Ovary (tissue), 9 donors: ENCODE measurements around the gene CMIP. TPM values are rescaled to one million over a fixed set of nuclear protein-coding genes. Genes with fewer than 3 reads are reported as not detected.

Experiments used
- DNase-seq, 5 donors: peaks; one replicate each; pipeline ENCODE4 v3.0.0-alpha.2; 2019 to 2020
- H3K27ac ChIP-seq, 2 donors: fragments of 200-600 bp; one replicate each; pipeline versions ENCODE4 v1.5.1 to v1.8.0; 2019 to 2022
- H3K27me3 ChIP-seq: fragments of 200-600 bp; one replicate; pipeline ENCODE4 v1.8.0; 2022
- H3K36me3 ChIP-seq: fragments of 200-600 bp; sonication (generic); one replicate; pipeline ENCODE4 v1.5.1; 2019
- H3K4me1 ChIP-seq: one replicate; pipeline ENCODE4 v1.8.1; 2013; ENCODE audit warnings: mild to moderate bottlenecking, moderate library complexity; ENCODE audit not compliant: insufficient read depth
- H3K4me3 ChIP-seq: fragments of 200-600 bp; sonication (generic); one replicate; pipeline ENCODE4 v1.5.1; 2017
- H3K9me3 ChIP-seq, 2 donors: fragments of 200-600 bp in 1 of 2; sonication (generic) in 1 of 2; one replicate each; pipeline versions ENCODE4 v1.5.1 to v1.8.1; 2013 to 2019; ENCODE audit warnings: mild to moderate bottlenecking in 1 of 2, moderate library complexity in 1 of 2
- CTCF ChIP-seq, 3 donors: fragments of 450-650 bp in 2 of 3; fragments of 200-600 bp in 1 of 3; IDR thresholded peaks; one replicate each; pipeline versions ENCODE4 v1.5.1 to v1.8.0; 2016 to 2022; ENCODE audit warnings: antibody characterized with exemption in 3 of 3, mild to moderate bottlenecking in 1 of 3
- EP300 ChIP-seq: sonication (generic); formaldehyde crosslinking; IDR thresholded peaks from one replicate; pipeline ENCODE4 v1.6.1; 2017; ENCODE audit warnings: antibody characterized with exemption
- POLR2A ChIP-seq: fragments of 450-650 bp; IDR thresholded peaks from one replicate; pipeline ENCODE4 v1.6.1; 2017; ENCODE audit warnings: antibody characterized with exemption, mild to moderate bottlenecking, moderate library complexity
- WGBS, 3 donors: extraction: QIAGEN DNeasy Blood & Tissue Kit in 1 of 3; methylation state at CpG; one replicate each; pipeline versions ENCODE4 v1.1.5 to v1.1.7; 2013 to 2017; 5-methylcytosine and 5-hydroxymethylcytosine counted together
- intact Hi-C, 4 donors: fragments of 100-400 bp; cut with DNase I; formaldehyde crosslinking; loops; one replicate each; pipeline versions ENCODE4 v1.11.0 to v1.15.1; 2022 to 2023
- polyA plus RNA-seq, 2 donors: library from polyadenylated mRNA; stranded (reverse); fragments of 200-250 nt in 1 of 2; fragments of 350-450 nt in 1 of 2; fragmentation: Illumina TruSeq in 1 of 2; extraction: RNeasy Lipid Tissue Mini Kit (QIAGEN cat#74804) in 1 of 2; gene quantifications; one replicate each; pipeline ENCODE4 v1.2.3, GENCODE V29; 2013 to 2014
- total RNA-seq, 7 donors: library from RNA; depleted of rRNA in 2 of 7; stranded (reverse); fragments of >200 nt in 2 of 7; fragmentation: NEBNext Ultra II Directional in 3 of 7; extraction: Animal tissue kit (Norgen Biotek cat#: 25700) in 3 of 7; gene quantifications; one replicate each; pipeline versions ENCODE4 v1.1.0 to v1.2.4, GENCODE V29; 2016 to 2023
- donor health status: DM: no; HTN: no; CAD: no; lungs with moderate emphysema.
- donor health status: DM: no; HTN: no; CAD: no.
- donor health status: Bipolar disorder and iron deficiency.
- donor health status: DM: yes; HTN: yes; CAD: no.
- donor health status: DM: no; HTN: no; CAD: no.
- donor health status: DM: yes; HTN: yes; CAD: no.

CMIP gene
- total and polyA plus RNA-seq, 9 donors = 19.4 to 68.2 (median 38.7) TPM

- Histone ChIP-seq H3K4me1 (no peaks in the 10 kb centered on the region), H3K36me3 (no peaks in the 10 kb centered on the region), H3K4me3 (no peak overlapping the region), H3K27ac (no peak overlapping the region), H3K9me3 (no peaks in the 10 kb centered on the region), H3K27me3 (no peaks in the 10 kb centered on the region)
- TF ChIP-seq EP300 (no peak), CTCF (IDR thresholded peaks at IDR 0.05) (no peak), POLR2A (no peak)
- WGBS, 3 donors = 88 to 93% (median 91%) methylated on average over 9 of the region's 9 CpGs
- DNase-seq = no peak
- intact Hi-C loops = no loop called here
These were observed 134.2 kb downstream of the CMIP start for GRCh38 chr16:81578636-81579413.

DNA sequence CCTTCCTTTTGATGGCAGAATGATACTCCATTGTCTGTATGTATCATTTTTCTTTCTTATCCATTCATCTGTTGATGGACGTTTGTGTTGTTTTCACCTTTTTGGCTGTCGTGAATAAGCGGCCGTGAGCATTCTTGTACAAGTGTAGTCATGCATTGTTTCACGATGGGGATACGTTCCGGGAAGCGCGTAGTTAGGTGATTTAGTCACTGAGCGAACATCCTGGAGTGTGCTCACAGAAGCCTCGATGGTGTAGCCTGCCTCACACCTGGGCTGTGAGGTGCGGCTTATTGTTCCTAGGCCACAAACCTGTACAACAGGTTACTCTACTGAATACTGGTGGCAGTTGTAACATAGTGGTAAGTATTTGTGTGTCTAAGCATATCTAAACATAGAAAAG is 136.5 kb downstream of the CMIP start:
- Histone ChIP-seq H3K9me3 (no peaks in the 10 kb centered on the region), H3K36me3 (no peaks in the 10 kb centered on the region), H3K4me1 (peaks cover 1% of the 10 kb centered on the region), H3K4me3 (no peak overlapping the region), H3K27ac (no peak overlapping the region), H3K27me3 (no peaks in the 10 kb centered on the region)
- DNase-seq = no peak
- intact Hi-C loops = no loop called here
- TF ChIP-seq EP300 (no peak), POLR2A (no peak), CTCF (IDR thresholded peaks at IDR 0.05) (no peak)
- WGBS, 3 donors = 80 to 92% (median 92%) methylated on average over 12 of the region's 12 CpGs

- no peaks in the 10 kb centered on the region for H3K9me3 ChIP-seq
- WGBS, 3 donors = 75 to 90% (median 82%) methylated on average over 21 of the region's 21 CpGs
- no peaks in the 10 kb centered on the region for H3K27me3 ChIP-seq
- H3K36me3 ChIP-seq = no peaks in the 10 kb centered on the region
- no peak overlapping the region for H3K27ac ChIP-seq
- DNase-seq = no peak
- peaks cover 1% of the 10 kb centered on the region for H3K4me1 ChIP-seq
- no peak overlapping the region for H3K4me3 ChIP-seq
- intact Hi-C loops = no loop called here
- TF ChIP-seq EP300 = no peak
- no peak for TF ChIP-seq CTCF (IDR thresholded peaks at IDR 0.05)
- no peak for TF ChIP-seq POLR2A
These were observed 138.2 kb downstream of the CMIP start for GRCh38 chr16:81582655-81583441.

- DNase-seq = no peak
- TF ChIP-seq CTCF (IDR thresholded peaks at IDR 0.05) = no peak
- TF ChIP-seq EP300 = no peak
- TF ChIP-seq POLR2A = no peak
- H3K27me3 ChIP-seq = no peaks in the 10 kb centered on the region
These were observed 139.5 kb downstream of the CMIP start for GRCh38 chr16:81583893-81584631.

More at GRCh38 chr16:81583893-81584631, 139.5 kb downstream of the CMIP start:
- Histone ChIP-seq H3K36me3 (no peaks in the 10 kb centered on the region), H3K4me3 (no peak overlapping the region), H3K4me1 (peaks cover 1% of the 10 kb centered on the region), H3K27ac (no peak overlapping the region), H3K9me3 (no peaks in the 10 kb centered on the region)
- 87 to 92% (median 90%) methylated on average over 14 of the region's 14 CpGs for WGBS, 3 donors
- intact Hi-C loops = no loop called here
